Stimulated activated CD8-positive, alpha-beta memory T cell treated with anti-CD3 and anti-CD28 coated beads, Interleukin-4, amount 100 ng/mL, for 24 hours (primary cell): ENCODE data around the gene HOXB4.
A peak's percentile ranks its signal among the peaks of the same experiment; 100 is the strongest.

Experiments
- DNase-seq: peaks from one replicate; pipeline ENCODE4 v3.0.0-alpha.2; 2020; ENCODE audit warnings: low read depth

Gene HOXB4

GRCh38 chr17:48615047-48615962 is 37.2 kb upstream of the HOXB4 start, which contains the start of gene HOXB8:
TSS of gene HOXB8 (minus strand) at chr17:48615292. CDS start at chr17:48614704, 588 bp downstream.
- no peak for DNase-seq

- DNase-seq: no peak
Observed at GRCh38 chr17:48613862-48614694, 35.9 kb upstream of the HOXB4 start.

- no peak for DNase-seq
Observed at GRCh38 chr17:48612854-48613691, 34.9 kb upstream of the HOXB4 start.

GRCh38 chr17:48612456-48612853 is 34.3 kb upstream of the HOXB4 start:
- DNase-seq: no peak

- no peak for DNase-seq
Observed at GRCh38 chr17:48611681-48612455, 33.7 kb upstream of the HOXB4 start.

- no peak for DNase-seq
Observed at GRCh38 chr17:48611213-48611612, 33.1 kb upstream of the HOXB4 start.

- peak; percentile 59 for DNase-seq
Observed at GRCh38 chr17:48610282-48611211, 32.4 kb upstream of the HOXB4 start, which contains the start of gene HOXB7. TSS of gene HOXB7 (minus strand) at chr17:48611017. CDS start at chr17:48610918, 99 bp downstream.

- no peak for DNase-seq
Observed at GRCh38 chr17:48609759-48610281, 31.7 kb upstream of the HOXB4 start.

- no peak for DNase-seq
Observed at GRCh38 chr17:48609033-48609432, 30.9 kb upstream of the HOXB4 start.

- no peak for DNase-seq
Observed at GRCh38 chr17:48608494-48608834, 30.3 kb upstream of the HOXB4 start.

- no peak for DNase-seq
Observed at GRCh38 chr17:48606892-48607614, 28.9 kb upstream of the HOXB4 start.

GRCh38 chr17:48605991-48606891 is 28.1 kb upstream of the HOXB4 start:
- DNase-seq: no peak

- DNase-seq: no peak
Observed at GRCh38 chr17:48605409-48605919, 27.3 kb upstream of the HOXB4 start.

- no peak for DNase-seq
Observed at GRCh38 chr17:48604770-48605329, 26.7 kb upstream of the HOXB4 start, which contains the start of gene HOXB6. TSS of gene HOXB6 (minus strand) at chr17:48604986. CDS start at chr17:48598150, 6,836 bp downstream.

GRCh38 chr17:48603959-48604769 is 26.0 kb upstream of the HOXB4 start:
- DNase-seq: no peak
